ENCODE data around the gene C3orf52.
A peak's percentile ranks its signal among the peaks of the same experiment; 100 is the strongest.

Gene C3orf52

DNA sequence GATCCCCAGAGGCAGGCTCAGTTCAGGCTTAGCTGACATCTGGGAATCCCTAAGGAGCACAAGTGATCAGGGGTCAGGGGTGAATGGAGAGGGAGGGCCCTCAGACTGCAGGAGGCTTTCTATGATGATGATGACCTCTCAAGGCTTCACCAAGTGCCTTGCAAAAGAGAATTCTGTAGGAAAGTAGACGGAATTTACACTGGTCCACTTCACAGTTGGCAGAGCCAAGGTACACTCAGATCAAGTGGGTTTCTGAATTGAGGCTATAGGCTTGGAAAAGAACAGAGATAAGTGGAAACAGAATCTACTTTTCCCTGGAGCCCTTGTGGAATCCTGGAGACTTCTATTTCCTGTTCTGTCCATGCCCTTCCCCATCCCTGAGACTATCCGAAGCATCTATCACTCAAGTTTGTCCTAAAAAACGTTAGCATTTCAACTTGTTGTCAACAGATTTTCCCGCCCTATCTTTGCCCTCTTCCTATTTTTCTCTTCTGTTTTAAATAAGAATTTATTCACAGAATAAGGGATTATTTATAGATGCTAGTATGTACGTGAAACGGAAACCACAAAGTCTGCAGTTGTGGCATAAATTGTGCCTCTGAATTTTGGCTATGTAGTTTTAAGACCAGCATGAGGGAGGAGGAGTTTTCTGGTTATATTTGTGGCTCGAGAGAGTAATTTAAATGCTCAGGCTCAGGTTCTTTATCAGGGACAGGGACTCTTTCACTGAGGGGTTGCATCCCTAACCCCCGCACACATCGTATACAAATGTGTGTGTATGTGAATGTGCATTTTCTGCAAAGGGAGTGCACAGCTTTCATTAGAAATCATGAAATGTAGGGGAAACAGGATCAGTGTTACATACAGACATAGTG lies 34.0 kb downstream of the C3orf52 start:
- no peak for DNase-seq

- no peak for DNase-seq
Measured at GRCh38 chr3:112121577-112122547, 35.7 kb downstream of the C3orf52 start.

DNA sequence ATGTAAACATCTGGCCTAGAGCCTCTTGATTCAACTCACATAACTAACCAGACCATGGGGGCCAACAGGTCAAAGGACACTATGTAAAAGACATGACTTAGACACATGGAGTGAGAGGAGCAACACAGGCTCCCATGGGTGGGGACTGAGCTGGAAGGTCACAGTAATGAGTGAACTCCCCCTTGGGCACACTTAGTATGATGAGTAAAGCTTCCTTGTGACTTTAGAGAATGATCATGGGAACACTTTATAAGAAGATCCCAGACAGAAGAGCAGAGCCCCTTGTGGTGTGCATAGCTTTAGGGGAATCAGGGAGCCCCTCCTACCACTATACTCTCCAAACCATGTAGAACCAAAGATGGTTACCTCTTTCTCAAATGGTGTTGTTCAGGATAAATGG lies 36.7 kb downstream of the C3orf52 start:
- DNase-seq, result no peak

GRCh38 chr3:112123548-112123947 lies 37.4 kb downstream of the C3orf52 start:
- DNase-seq, result no peak

DNA sequence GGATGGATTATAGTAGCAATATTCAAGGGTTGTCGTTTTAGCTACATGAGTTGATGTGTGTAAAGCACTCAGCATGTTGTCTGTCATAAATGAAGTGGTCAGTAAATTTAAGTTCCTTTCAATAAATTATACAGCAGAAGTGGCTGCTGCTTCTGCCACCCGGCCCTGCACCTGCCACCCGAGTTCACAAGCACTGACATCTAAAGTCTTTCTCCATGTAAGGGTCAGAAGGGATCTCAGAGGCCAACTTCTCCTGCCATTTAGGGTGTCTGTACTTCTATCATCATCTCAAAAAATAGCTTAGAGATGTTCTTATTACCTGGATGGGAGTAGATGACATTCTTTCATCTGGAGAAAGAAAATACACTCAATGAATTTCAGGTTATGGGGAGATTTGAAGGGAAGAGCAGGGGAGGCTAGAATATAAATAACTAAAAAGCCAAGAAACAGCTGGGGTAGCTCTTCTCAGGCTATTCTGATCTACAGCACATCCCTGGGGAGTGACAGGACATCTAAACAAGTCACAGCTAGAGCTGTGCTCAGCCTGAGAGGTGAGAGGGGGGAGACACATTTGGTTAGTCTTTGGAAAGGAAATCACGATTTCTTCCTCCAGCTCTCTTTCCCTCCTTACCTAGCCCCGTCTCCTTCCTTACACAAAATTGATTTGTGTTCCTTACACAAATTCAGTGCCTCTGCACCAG lies 38.9 kb downstream of the C3orf52 start:
- no peak for DNase-seq

- no peak for DNase-seq
Measured at GRCh38 chr3:112126511-112126911, 40.3 kb downstream of the C3orf52 start.

DNA sequence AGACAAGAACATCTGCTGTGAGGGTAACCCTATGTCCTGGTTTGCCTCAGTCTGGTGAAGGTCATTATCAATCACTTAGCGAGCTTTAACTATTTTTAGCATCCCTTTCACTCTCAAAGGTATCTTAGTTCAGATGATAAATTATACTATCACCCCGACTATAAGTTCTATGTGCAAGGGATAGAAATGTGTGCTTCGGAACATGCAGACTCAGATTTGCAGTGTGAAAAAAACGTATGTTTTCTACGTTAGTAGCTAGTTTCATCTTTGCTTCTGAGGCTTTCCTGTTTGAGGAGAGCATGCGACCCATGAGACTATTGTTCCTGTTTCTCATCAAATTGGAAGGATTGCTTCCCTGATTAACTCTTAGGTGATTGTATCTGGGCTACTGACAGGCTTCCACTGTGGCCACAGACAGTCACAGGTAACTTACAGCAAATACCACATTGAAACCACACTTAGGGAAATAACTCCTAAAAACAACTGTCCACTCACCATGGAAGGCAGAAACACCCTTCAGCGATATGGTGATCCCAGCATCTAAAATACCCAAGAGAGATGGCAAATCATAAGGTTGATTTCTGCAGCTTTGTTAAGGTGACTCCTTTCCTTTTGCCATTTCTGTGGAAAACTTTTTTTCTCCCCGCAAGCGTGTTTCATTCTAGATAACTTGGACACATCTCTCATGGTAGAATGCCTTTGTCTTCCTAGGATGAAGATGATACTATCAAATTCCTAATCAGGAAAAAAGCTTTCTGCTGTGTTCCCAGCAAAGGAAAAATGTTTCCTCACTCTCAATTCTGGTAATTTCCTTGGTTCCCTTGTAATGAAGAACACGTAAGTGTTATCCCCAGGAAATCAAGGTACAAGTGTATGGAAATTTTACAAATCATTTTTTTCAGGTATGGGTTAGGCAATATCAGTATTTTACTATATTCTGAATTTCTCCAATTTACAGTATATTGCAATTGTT lies 41.6 kb downstream of the C3orf52 start:
- no peak for DNase-seq

DNA sequence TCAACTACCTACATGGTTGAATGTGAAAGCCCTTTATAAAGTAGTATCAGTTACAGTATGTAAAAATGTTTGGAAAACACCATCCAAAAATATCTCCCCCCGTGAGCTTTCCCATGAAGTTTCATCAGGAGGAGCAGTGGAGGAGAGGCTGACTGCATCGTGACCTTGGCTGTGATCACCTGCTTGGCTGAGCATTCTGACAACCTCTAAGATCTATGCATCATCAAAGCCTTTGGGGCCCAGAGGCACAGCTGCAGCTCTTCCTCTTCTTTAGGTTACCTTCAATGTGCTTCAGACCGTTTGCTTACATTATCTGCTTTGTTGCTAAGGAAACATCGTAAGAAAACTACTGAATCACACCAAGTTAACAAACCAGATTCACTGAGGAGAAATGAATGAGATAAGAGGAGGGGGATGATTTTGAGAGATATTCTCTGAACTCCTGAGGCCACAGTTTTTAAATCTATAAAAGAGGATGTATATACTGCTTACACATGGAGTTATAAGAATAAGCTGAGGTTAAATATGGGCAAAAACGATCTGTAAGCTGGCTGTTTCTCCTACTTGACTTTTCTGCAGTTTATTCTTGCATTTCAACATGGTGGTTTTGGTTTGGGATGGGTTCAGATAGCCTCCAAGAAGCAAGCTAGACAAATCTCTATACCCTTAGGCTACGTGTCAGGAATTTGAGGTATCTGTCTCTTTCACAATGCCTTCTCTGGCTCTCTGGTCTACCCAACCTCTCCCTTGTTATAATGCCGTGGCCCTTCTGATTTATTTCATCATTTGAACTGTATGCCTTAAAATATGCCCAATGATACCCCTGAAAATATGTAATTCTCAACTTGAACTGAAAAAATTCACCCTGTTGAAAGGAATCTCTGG lies 42.9 kb downstream of the C3orf52 start:
- DNase-seq, result no peak

DNA sequence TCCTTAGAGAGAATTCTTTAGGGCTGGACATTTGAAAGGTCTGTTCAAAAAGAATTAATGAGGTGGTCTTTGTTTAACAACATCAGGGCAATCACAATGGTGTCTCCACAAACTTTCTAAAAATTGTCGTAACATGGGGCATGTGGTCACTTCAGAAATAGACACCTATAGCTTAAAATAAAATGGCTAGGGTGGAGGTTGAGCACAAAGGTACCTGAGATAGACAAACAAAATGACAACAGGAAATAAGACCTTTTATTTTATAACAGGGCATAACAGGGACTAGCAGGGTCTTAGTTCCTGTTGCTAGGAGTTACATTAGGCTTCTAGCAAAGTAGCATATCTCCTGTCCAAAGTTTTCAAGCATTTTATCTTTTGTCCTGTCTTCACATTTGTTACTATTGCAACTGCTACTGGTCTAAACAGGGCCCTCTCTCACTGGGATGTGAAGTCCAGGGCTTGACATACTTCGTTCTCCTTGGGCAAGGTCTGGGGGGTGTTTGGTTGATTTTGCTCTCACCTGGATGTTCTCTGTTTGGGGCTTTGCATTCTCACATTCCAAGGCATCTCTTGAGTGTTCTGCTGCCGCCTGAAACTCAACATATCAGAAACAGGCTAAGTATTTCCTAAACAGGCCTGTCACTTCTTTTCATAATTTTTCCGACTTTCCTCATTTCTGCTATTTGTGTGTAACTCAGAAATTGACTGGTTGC lies 43.9 kb downstream of the C3orf52 start:
- DNase-seq, result no peak

DNA sequence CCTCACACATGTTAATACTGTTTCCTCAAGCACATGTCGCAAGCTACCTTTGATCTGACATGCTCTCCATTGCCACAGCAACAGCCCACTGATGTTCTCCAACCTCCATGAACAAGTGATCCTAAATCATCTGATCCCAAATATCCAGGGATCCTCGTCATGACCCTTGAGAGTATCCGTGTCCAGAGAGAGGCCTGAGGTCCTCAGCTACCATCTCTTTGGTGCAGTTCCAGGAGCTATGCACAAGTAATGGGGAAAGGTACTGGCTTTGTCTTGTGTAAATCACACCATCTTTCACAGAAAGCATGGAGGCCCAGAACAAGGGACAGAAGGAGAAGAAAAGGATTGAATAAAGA lies 44.4 kb downstream of the C3orf52 start:
- DNase-seq, result no peak

GRCh38 chr3:112131111-112131510 lies 44.9 kb downstream of the C3orf52 start:
- DNase-seq, result no peak

- DNase-seq, result no peak
Measured at GRCh38 chr3:112132088-112132487, 45.9 kb downstream of the C3orf52 start.

GRCh38 chr3:112132554-112132953 lies 46.4 kb downstream of the C3orf52 start:
- DNase-seq, result no peak

DNA sequence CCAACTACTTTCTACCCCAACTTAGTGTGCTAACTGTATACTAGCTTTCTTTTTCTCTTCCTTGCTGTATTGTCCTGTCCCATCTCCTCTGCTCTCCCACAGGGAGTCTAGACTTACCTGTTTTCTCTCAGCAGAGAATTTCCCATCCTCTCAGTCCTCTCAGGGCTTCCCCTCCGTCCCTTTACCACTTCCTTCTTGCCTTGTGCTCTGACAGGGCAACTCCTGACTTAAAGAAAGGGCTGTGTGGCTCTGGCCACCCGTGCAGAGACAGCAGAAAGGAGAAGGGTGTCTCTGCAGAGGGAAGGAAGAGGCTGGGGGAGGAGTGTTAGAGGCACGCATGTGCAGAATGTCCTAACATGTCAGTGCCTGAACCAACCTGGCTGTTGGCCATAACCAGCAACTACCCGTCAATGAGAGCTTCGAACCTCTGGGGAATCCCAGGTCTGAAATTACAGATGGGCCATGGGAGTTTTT lies 46.8 kb downstream of the C3orf52 start, which contains the start of gene GCSAM:
GCSAM (minus strand) TSS at position 274 of the 474 bp plus-strand sequence; CDS start at position 146, 128 bp downstream.
- no peak for DNase-seq

DNA sequence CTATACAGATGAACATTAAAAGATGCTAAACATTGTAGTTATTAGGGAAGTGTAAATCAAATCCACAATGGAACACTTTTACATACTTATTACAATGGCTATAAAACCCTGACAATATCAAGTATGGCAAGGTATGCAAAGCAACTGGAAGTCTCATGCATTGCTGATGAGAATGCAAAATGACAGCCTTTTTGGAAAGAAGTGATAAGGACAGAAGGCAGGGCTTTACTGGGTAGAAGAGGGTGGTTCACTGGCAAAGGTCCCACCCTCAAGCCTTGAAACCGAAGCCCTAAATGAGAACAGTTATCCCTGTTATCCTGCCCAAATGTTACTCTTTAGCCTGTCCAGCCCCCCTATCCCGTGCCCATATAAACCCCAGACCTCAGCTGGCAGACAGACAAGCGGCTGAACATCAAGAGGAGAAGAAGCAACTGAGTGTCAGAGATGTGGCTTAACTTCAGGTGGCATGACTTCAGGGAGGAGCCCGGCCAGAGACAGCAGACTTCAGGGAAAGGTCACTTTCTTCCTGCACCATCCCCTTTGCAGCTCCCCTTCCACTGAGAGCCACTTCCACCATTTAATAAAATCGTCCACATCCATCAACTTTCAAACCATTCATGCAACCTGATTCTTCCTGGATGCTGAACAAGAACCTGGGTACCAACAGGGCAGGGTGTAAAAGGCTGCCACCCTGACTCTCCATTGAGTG lies 47.6 kb downstream of the C3orf52 start:
- no peak for DNase-seq

GRCh38 chr3:112134335-112135124 lies 48.3 kb downstream of the C3orf52 start:
- DNase-seq, result no peak

DNA sequence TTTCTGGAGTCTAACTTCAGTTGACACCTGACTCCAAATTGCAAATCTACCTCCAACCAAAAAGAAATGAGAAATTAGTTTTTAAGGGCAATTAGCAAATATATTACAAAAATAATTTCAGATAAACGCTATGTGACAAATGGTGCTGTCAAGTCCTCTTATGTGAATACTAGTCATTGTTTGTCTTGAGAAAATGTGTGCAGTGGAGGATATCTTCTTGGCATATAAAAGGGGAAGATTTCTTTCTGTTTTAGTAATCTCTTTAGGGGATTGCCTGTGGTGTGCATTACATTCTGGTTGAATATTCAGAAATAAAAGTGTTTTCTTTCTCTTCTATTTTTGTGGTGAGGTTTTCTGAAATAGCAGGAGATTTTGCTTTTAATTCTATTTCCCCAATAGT lies 49.9 kb downstream of the C3orf52 start:
- DNase-seq, result no peak

GRCh38 chr3:112136959-112137693 lies 50.9 kb downstream of the C3orf52 start:
- peak in 1 of 2 experiments; percentile 43 for DNase-seq
